GM23338 (cell line): Measurements from ENCODE around the gene ENPP1. TPM values are rescaled to one million over a fixed set of nuclear protein-coding genes. Genes with fewer than 3 reads are reported as not detected.
"Not testable (repeated sequence)": the region's sequence is repeated elsewhere in the genome, so short reads cannot be mapped to it uniquely, and the experiment has no call there.

Experiments
- ATAC-seq: fragments of 200-7000 bp; cut with Tn5 transposase; 3 replicates; pipeline ENCODE4 v1.9.1; 2020
- DNase-seq: peaks from one replicate; pipeline ENCODE4 v3.0.0-alpha.2; 2015; ENCODE audit warnings: low spot score
- H2AFZ ChIP-seq: fragments of 200-600 bp; sonication (generic); 2 replicates; pipeline ENCODE4 v1.8.0; 2016; ENCODE audit warnings: antibody characterized with exemption, mild to moderate bottlenecking, moderate library complexity
- H3F3A ChIP-seq: fragments of 200-600 bp; sonication (generic); replicated peaks from 2 replicates; pipeline ENCODE4 v1.8.0; 2017; ENCODE audit warnings: antibody characterized with exemption, mixed run types, low read depth
- H3K27ac ChIP-seq: fragments of 200-600 bp; sonication (generic); 2 replicates; pipeline ENCODE4 v1.6.1; 2016; ENCODE audit warnings: low read depth
- H3K27me3 ChIP-seq: fragments of 200-600 bp; sonication (generic); 2 replicates; pipeline ENCODE4 v1.8.0; 2016; ENCODE audit warnings: mild to moderate bottlenecking, mixed run types, moderate library complexity; ENCODE audit not compliant: insufficient read depth
- H3K36me3 ChIP-seq: fragments of 200-600 bp; sonication (generic); 2 replicates; pipeline ENCODE4 v1.8.0; 2016; ENCODE audit warnings: mild to moderate bottlenecking; ENCODE audit not compliant: insufficient read depth
- H3K4me1 ChIP-seq: fragments of 200-600 bp; sonication (generic); 2 replicates; pipeline ENCODE4 v1.8.0; 2016; ENCODE audit warnings: mild to moderate bottlenecking, moderate library complexity; ENCODE audit not compliant: insufficient read depth
- H3K4me2 ChIP-seq: fragments of 200-600 bp; sonication (generic); 2 replicates; pipeline ENCODE4 v1.7.1; 2017; ENCODE audit warnings: mixed run types
- H3K4me3 ChIP-seq: fragments of 200-600 bp; sonication (generic); 2 replicates; pipeline ENCODE4 v1.6.1; 2016; ENCODE audit warnings: mixed run types
- H3K79me2 ChIP-seq: fragments of 200-600 bp; sonication (generic); replicated peaks from 2 replicates; pipeline ENCODE4 v1.8.0; 2017; ENCODE audit warnings: mild to moderate bottlenecking; ENCODE audit not compliant: insufficient read depth
- H3K9me2 ChIP-seq: fragments of 200-600 bp; sonication (generic); 2 replicates; pipeline ENCODE4 v1.8.0; 2017; ENCODE audit not compliant: insufficient read depth
- H4K20me1 ChIP-seq: fragments of 200-600 bp; sonication (generic); replicated peaks from 2 replicates; pipeline ENCODE4 v1.8.0; 2017; ENCODE audit warnings: mild to moderate bottlenecking; ENCODE audit not compliant: insufficient read depth
- H3K27ac Mint-ChIP-seq: 2 replicates; pipeline ENCODE4 v1.8.0; 2020; ENCODE audit warnings: inconsistent platforms, mild to moderate bottlenecking, moderate library complexity, mixed read lengths
- H3K27me3 Mint-ChIP-seq: 3 replicates; pipeline ENCODE4 v1.8.0; 2022; ENCODE audit warnings: low read depth, mild to moderate bottlenecking, moderate library complexity, mixed read lengths, inconsistent platforms; ENCODE audit not compliant: insufficient read depth, poor library complexity
- H3K36me3 Mint-ChIP-seq: 3 replicates; pipeline ENCODE4 v1.8.0; 2021; ENCODE audit warnings: low read depth, mild to moderate bottlenecking, inconsistent platforms, moderate library complexity, mixed read lengths
- H3K4me1 Mint-ChIP-seq: 3 replicates; pipeline ENCODE4 v1.8.0; 2020; ENCODE audit warnings: mild to moderate bottlenecking, inconsistent platforms, mixed read lengths
- H3K4me3 Mint-ChIP-seq: 3 replicates; pipeline ENCODE4 v1.8.0; 2021; ENCODE audit warnings: moderate library complexity, mild to moderate bottlenecking, inconsistent platforms, mixed read lengths
- H3K9me3 Mint-ChIP-seq: 3 replicates; pipeline ENCODE4 v1.8.0; 2020; ENCODE audit warnings: moderate library complexity, mild to moderate bottlenecking, inconsistent platforms, mixed read lengths
- CREB1 ChIP-seq: fragments of 250-450 bp; sonication (Bioruptor Pico); IDR thresholded peaks from 2 replicates; pipeline ENCODE4 v1.5.0; 2020; ENCODE audit warnings: low read depth, mild to moderate bottlenecking, moderate library complexity
- JUNB ChIP-seq: IDR thresholded peaks from one replicate; pipeline ENCODE4 v1.6.1; 2016; ENCODE audit warnings: antibody characterized with exemption; ENCODE audit not compliant: unreplicated experiment
- NANOG ChIP-seq: IDR thresholded peaks from 2 replicates; pipeline ENCODE4 v1.6.1; 2016; ENCODE audit warnings: antibody characterized with exemption, borderline replicate concordance
- ZNF114 ChIP-seq: fragments of 250-450 bp; sonication (Bioruptor Pico); IDR thresholded peaks from 2 replicates; pipeline ENCODE4 v1.5.0; 2020; ENCODE audit warnings: mild to moderate bottlenecking, moderate library complexity
- ZNF331 ChIP-seq: fragments of 250-450 bp; sonication (Bioruptor Pico); IDR thresholded peaks from 2 replicates; pipeline ENCODE4 v1.5.0; 2020; ENCODE audit warnings: low read depth, mild to moderate bottlenecking, moderate library complexity
- polyA plus RNA-seq: library from polyadenylated mRNA; unstranded; fragments of >200 nt; fragmentation: Nextera tagmentation; extraction: Ambion mirVana; gene quantifications from 2 replicates; pipeline ENCODE4 v1.2.1, GENCODE V29; 2016
- total RNA-seq: library from RNA; depleted of rRNA; stranded (reverse); fragments of >200 nt; shearing (Covaris generic); gene quantifications from 2 replicates; pipeline ENCODE4 v1.2.3, GENCODE V29; 2014
- TF ChIP-seq, protein P1 (sequence below): fragments of 250-450 bp; sonication (Bioruptor Pico); IDR thresholded peaks from 2 replicates; pipeline ENCODE4 v1.5.0; 2020; ENCODE audit warnings: mild to moderate bottlenecking, moderate library complexity
- TF ChIP-seq, protein P2 (sequence below): IDR thresholded peaks from 2 replicates; pipeline ENCODE4 v1.6.1; 2016; ENCODE audit warnings: antibody characterized with exemption
- TF ChIP-seq, protein P3 (sequence below): IDR thresholded peaks from one replicate; pipeline ENCODE4 v1.6.1; 2018; ENCODE audit warnings: antibody characterized with exemption; ENCODE audit not compliant: unreplicated experiment

ENPP1 gene
- total and polyA plus RNA-seq, 2 experiments from 2014 or later, result 17.3 to 46.9 TPM

DNA sequence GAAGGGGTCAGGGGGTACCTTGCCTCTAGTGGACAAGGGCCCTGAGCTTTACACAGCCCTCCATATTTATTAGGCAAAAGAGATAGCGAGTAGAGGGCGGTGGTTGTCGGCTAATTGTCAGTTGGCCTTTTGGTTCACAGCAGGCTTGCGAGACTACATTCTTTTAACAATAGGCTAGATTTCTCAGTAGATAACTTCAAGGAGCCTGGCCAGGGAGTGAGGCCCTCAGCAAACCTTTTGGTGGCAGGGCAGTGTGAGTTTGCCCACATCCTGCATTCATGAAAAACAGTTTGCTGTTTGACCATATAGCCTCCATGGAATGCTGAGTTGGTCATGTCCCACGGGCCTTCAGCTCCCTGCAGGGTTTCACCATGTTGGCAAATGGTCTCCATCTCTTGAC lies 51.8 kb downstream of the ENPP1 start:
- not testable (repeated sequence) for H3K4me3 Mint-ChIP-seq, H3K27me3 Mint-ChIP-seq, H3K79me2 ChIP-seq, H3K4me3 ChIP-seq, H3K9me2 ChIP-seq, H3K4me1 ChIP-seq, H3K27me3 ChIP-seq, H3K9me3 Mint-ChIP-seq, H3K4me2 ChIP-seq, H3K27ac ChIP-seq, H2AFZ ChIP-seq, H4K20me1 ChIP-seq, H3F3A ChIP-seq
- H3K27ac Mint-ChIP-seq, result peak overlapping the region; percentile 71; the same call in 1 of the 2 replicates
- peaks cover 20% of the 10 kb centered on the region; the same call in 1 of the 2 replicates for H3K36me3 ChIP-seq
- DNase-seq (peak; percentile 67), ATAC-seq (peak; percentile 84)
- TF ChIP-seq ZNF114 (CRISPR knock-in tag), result peak; percentile 80
- TF ChIP-seq, protein P1, sequence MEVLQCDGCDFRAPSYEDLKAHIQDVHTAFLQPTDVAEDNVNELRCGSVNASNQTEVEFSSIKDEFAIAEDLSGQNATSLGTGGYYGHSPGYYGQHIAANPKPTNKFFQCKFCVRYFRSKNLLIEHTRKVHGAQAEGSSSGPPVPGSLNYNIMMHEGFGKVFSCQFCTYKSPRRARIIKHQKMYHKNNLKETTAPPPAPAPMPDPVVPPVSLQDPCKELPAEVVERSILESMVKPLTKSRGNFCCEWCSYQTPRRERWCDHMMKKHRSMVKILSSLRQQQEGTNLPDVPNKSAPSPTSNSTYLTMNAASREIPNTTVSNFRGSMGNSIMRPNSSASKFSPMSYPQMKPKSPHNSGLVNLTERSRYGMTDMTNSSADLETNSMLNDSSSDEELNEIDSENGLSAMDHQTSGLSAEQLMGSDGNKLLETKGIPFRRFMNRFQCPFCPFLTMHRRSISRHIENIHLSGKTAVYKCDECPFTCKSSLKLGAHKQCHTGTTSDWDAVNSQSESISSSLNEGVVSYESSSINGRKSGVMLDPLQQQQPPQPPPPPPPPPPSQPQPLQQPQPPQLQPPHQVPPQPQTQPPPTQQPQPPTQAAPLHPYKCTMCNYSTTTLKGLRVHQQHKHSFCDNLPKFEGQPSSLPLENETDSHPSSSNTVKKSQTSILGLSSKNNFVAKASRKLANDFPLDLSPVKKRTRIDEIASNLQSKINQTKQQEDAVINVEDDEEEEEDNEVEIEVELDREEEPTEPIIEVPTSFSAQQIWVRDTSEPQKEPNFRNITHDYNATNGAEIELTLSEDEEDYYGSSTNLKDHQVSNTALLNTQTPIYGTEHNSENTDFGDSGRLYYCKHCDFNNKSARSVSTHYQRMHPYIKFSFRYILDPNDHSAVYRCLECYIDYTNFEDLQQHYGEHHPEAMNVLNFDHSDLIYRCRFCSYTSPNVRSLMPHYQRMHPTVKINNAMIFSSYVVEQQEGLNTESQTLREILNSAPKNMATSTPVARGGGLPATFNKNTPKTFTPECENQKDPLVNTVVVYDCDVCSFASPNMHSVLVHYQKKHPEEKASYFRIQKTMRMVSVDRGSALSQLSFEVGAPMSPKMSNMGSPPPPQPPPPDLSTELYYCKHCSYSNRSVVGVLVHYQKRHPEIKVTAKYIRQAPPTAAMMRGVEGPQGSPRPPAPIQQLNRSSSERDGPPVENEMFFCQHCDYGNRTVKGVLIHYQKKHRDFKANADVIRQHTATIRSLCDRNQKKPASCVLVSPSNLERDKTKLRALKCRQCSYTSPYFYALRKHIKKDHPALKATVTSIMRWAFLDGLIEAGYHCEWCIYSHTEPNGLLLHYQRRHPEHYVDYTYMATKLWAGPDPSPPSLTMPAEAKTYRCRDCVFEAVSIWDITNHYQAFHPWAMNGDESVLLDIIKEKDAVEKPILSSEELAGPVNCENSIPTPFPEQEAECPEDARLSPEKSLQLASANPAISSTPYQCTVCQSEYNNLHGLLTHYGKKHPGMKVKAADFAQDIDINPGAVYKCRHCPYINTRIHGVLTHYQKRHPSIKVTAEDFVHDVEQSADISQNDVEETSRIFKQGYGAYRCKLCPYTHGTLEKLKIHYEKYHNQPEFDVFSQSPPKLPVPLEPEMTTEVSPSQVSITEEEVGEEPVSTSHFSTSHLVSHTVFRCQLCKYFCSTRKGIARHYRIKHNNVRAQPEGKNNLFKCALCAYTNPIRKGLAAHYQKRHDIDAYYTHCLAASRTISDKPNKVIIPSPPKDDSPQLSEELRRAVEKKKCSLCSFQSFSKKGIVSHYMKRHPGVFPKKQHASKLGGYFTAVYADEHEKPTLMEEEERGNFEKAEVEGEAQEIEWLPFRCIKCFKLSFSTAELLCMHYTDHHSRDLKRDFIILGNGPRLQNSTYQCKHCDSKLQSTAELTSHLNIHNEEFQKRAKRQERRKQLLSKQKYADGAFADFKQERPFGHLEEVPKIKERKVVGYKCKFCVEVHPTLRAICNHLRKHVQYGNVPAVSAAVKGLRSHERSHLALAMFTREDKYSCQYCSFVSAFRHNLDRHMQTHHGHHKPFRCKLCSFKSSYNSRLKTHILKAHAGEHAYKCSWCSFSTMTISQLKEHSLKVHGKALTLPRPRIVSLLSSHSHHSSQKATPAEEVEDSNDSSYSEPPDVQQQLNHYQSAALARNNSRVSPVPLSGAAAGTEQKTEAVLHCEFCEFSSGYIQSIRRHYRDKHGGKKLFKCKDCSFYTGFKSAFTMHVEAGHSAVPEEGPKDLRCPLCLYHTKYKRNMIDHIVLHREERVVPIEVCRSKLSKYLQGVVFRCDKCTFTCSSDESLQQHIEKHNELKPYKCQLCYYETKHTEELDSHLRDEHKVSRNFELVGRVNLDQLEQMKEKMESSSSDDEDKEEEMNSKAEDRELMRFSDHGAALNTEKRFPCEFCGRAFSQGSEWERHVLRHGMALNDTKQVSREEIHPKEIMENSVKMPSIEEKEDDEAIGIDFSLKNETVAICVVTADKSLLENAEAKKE (CRISPR knock-in tag), result peak; percentile 75; the same call in 1 of the 2 replicates
- peaks cover 57% of the 10 kb centered on the region for H3K36me3 Mint-ChIP-seq
- peaks cover 22% of the 10 kb centered on the region for H3K4me1 Mint-ChIP-seq

DNA sequence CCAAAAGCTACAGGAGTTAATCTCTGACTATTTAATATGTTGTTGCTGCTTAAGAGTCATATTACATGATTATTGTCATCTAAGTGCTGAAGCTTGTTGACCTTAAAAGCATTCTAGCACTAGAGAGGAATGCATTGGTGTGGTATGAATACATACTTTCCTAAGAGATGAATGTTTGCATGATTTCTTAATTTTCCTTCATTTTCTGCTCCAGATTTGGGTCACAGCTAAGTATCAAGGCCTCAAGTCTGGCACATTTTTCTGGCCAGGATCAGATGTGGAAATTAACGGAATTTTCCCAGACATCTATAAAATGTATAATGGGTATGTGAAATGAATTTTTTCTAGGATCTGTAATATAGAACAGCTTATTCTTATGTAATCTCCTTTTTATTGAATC lies 53.6 kb downstream of the ENPP1 start:
- Histone ChIP-seq H3K4me3 (no peak overlapping the region), H4K20me1 (no peaks in the 10 kb centered on the region), H3K27ac (no peak overlapping the region), H3F3A (no peaks in the 10 kb centered on the region), H3K27me3 (no peaks in the 10 kb centered on the region), H3K9me2 (no peaks in the 10 kb centered on the region), H3K79me2 (no peaks in the 10 kb centered on the region), H3K36me3 (peaks cover 12% of the 10 kb centered on the region; the same call in 1 of the 2 replicates), H3K4me2 (no peak overlapping the region), H2AFZ (no peak overlapping the region), H3K4me1 (peaks cover 10% of the 10 kb centered on the region; the same call in 1 of the 2 replicates)
- H3K36me3 Mint-ChIP-seq, result peaks cover 44% of the 10 kb centered on the region
- no peaks in the 10 kb centered on the region for H3K27me3 Mint-ChIP-seq
- H3K4me1 Mint-ChIP-seq, result peaks cover 25% of the 10 kb centered on the region
- H3K9me3 Mint-ChIP-seq, result no peaks in the 10 kb centered on the region; the same call in 2 of the 3 replicates
- 0 out of 2 replicates have a peak overlapping the region, but pooled peaks have one; percentile 29 for H3K27ac Mint-ChIP-seq
- no peak overlapping the region for H3K4me3 Mint-ChIP-seq
- no peak for ATAC-seq
- DNase-seq, result no peak
- TF ChIP-seq NANOG, result no peak
- no peak for TF ChIP-seq CREB1
- TF ChIP-seq, protein P2, sequence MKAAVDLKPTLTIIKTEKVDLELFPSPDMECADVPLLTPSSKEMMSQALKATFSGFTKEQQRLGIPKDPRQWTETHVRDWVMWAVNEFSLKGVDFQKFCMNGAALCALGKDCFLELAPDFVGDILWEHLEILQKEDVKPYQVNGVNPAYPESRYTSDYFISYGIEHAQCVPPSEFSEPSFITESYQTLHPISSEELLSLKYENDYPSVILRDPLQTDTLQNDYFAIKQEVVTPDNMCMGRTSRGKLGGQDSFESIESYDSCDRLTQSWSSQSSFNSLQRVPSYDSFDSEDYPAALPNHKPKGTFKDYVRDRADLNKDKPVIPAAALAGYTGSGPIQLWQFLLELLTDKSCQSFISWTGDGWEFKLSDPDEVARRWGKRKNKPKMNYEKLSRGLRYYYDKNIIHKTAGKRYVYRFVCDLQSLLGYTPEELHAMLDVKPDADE, result no peak
- TF ChIP-seq, protein P3, sequence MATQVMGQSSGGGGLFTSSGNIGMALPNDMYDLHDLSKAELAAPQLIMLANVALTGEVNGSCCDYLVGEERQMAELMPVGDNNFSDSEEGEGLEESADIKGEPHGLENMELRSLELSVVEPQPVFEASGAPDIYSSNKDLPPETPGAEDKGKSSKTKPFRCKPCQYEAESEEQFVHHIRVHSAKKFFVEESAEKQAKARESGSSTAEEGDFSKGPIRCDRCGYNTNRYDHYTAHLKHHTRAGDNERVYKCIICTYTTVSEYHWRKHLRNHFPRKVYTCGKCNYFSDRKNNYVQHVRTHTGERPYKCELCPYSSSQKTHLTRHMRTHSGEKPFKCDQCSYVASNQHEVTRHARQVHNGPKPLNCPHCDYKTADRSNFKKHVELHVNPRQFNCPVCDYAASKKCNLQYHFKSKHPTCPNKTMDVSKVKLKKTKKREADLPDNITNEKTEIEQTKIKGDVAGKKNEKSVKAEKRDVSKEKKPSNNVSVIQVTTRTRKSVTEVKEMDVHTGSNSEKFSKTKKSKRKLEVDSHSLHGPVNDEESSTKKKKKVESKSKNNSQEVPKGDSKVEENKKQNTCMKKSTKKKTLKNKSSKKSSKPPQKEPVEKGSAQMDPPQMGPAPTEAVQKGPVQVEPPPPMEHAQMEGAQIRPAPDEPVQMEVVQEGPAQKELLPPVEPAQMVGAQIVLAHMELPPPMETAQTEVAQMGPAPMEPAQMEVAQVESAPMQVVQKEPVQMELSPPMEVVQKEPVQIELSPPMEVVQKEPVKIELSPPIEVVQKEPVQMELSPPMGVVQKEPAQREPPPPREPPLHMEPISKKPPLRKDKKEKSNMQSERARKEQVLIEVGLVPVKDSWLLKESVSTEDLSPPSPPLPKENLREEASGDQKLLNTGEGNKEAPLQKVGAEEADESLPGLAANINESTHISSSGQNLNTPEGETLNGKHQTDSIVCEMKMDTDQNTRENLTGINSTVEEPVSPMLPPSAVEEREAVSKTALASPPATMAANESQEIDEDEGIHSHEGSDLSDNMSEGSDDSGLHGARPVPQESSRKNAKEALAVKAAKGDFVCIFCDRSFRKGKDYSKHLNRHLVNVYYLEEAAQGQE, result no peak
- TF ChIP-seq ZNF331 (CRISPR knock-in tag), result no peak
- no peak for TF ChIP-seq JUNB
